ENCODE data around the gene TMEFF2. TPM values are rescaled to one million over a fixed set of nuclear protein-coding genes. Genes with fewer than 3 reads are reported as not detected.

The TMEFF2 gene
- total and polyA plus RNA-seq, 2 experiments from 2014 or later, result 0.13 TPM; not detected in 1

DNA sequence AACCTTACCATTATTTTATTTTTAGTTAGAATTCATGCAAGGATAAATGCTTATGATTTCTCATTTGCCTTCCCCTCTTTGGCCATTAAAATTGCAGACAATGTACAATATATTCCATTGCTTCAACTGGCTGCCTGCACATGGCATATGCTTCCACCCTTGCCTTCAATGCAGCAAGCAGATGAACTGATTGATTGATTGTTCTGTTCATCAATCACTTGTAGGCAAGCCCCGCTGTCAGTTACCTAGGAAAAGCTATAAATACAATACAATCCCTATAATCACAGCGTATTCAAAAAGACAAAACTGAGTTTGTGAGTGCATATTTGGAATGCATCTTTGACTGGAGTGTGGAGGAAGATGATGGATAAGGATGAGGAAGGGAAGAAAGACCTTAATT is 274.2 kb downstream of the TMEFF2 start:
- in situ Hi-C loops (cut with MboI), result no loop called here
- no peak for TF ChIP-seq EZH2phosphoT487 (IDR thresholded peaks at IDR 0.05; ENCODE audit: insufficient read depth, low read depth)
- H4K20me1 ChIP-seq (ENCODE audit: insufficient read depth), result no peaks in the 10 kb centered on the region
- WGBS, 2 experiments (ENCODE audit: low coverage in 1 of 2, low lambda C conversion rate in 2 of 2, missing lambda C conversion rate in 2 of 2), result 86 to 93% methylated on average over 2 of the region's 2 CpGs
- DNase-seq, result no peak
- no peaks in the 10 kb centered on the region for H3K36me3 ChIP-seq (ENCODE audit: low read depth)
- H3K9ac ChIP-seq, result no peak overlapping the region
- H3K9me2 ChIP-seq (ENCODE audit: insufficient read depth), result no peaks in the 10 kb centered on the region
- no peaks in the 10 kb centered on the region for H3K79me2 ChIP-seq (ENCODE audit: insufficient read depth)
- no peak overlapping the region for H2AFZ ChIP-seq
- H3K9me3 ChIP-seq (ENCODE audit: low read depth), result no peaks in the 10 kb centered on the region
- no peak overlapping the region for H3K4me3 ChIP-seq
- H3F3A ChIP-seq (ENCODE audit: insufficient read depth), result peaks cover 8% of the 10 kb centered on the region; the same call in 1 of the 2 replicates
- H3K27ac ChIP-seq, result no peak overlapping the region
- H3K27me3 ChIP-seq (replicated peaks; ENCODE audit: insufficient read depth), result no peaks in the 10 kb centered on the region
- H3K4me1 ChIP-seq (ENCODE audit: insufficient read depth), result no peaks in the 10 kb centered on the region
- no peak overlapping the region for H3K4me2 ChIP-seq (ENCODE audit: unreplicated experiment)

DNA sequence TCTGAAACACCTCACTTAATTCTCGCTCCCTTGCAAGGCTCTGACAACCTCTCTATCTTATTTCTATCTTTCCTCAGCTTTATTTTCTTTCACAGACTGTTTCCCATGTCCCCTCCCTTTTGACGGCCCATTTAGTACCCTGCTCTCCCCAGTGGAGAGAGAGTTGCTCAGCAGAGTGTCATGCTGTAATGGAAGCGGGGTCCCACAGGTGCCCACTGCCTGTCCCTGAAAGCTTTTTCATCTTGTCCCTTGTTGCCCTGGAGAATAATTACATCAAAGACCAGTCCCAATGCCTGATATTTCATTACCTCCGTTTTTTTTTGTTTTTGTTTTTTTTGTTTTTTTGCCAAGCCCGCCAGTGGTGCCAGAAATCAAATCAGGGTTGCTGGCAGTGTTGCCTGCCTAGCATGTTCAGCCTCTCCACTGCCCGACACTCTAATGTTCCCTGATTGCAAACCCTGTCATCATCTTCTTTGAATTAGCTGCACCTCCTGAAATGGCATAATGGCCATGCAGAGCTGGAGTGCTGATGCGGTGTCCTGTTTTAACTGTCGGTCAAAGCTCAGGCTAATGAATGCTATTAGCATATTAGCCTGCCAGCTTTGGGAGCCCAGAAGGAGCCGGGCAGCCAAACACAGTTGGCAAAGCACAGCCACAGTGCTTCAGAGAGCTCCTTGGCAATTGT is 276.6 kb downstream of the TMEFF2 start:
- Histone ChIP-seq H3K9ac (no peak overlapping the region), H3K4me3 (no peak overlapping the region), H3F3A (ENCODE audit: insufficient read depth) (peaks cover 8% of the 10 kb centered on the region; the same call in 1 of the 2 replicates), H3K9me2 (ENCODE audit: insufficient read depth) (no peaks in the 10 kb centered on the region; the same call in 1 of the 2 replicates), H3K4me1 (ENCODE audit: insufficient read depth) (no peaks in the 10 kb centered on the region), H2AFZ (no peak overlapping the region), H3K27me3 (replicated peaks; ENCODE audit: insufficient read depth) (no peaks in the 10 kb centered on the region), H3K79me2 (ENCODE audit: insufficient read depth) (no peaks in the 10 kb centered on the region), H3K9me3 (ENCODE audit: low read depth) (no peaks in the 10 kb centered on the region), H4K20me1 (ENCODE audit: insufficient read depth) (no peaks in the 10 kb centered on the region), H3K36me3 (ENCODE audit: low read depth) (no peaks in the 10 kb centered on the region), H3K4me2 (ENCODE audit: unreplicated experiment) (no peak overlapping the region), H3K27ac (no peak overlapping the region)
- TF ChIP-seq EZH2 (IDR thresholded peaks at IDR 0.05; ENCODE audit: insufficient read depth, poor library complexity, severe bottlenecking) (no peak), EZH2phosphoT487 (IDR thresholded peaks at IDR 0.05; ENCODE audit: insufficient read depth, low read depth) (no peak)
- 66 to 69% methylated on average over 9 of the region's 9 CpGs for WGBS, 2 experiments (ENCODE audit: low coverage in 1 of 2, low lambda C conversion rate in 2 of 2, missing lambda C conversion rate in 2 of 2)
- in situ Hi-C loops (cut with MboI), result no loop called here
- DNase-seq, result no peak

GRCh38 chr2:191917430-191917881 is 277.3 kb downstream of the TMEFF2 start:
- no peaks in the 10 kb centered on the region for H3K36me3 ChIP-seq (ENCODE audit: low read depth)
- H3K9me3 ChIP-seq (ENCODE audit: low read depth), result no peaks in the 10 kb centered on the region
- no peak overlapping the region for H3K27ac ChIP-seq
- no peaks in the 10 kb centered on the region; the same call in 1 of the 2 replicates for H3K9me2 ChIP-seq (ENCODE audit: insufficient read depth)
- H2AFZ ChIP-seq, result no peak overlapping the region
- in situ Hi-C loops (cut with MboI), result no loop called here
- 96% methylated on average over 2 of the region's 2 CpGs for WGBS, 2 experiments (ENCODE audit: low coverage in 1 of 2, low lambda C conversion rate in 2 of 2, missing lambda C conversion rate in 2 of 2)
- TF ChIP-seq EZH2 (IDR thresholded peaks at IDR 0.05; ENCODE audit: insufficient read depth, poor library complexity, severe bottlenecking) (no peak), EZH2phosphoT487 (IDR thresholded peaks at IDR 0.05; ENCODE audit: insufficient read depth, low read depth) (no peak)
- DNase-seq, result peak; percentile 11
- no peak overlapping the region for H3K4me2 ChIP-seq (ENCODE audit: unreplicated experiment)
- H3K4me1 ChIP-seq (ENCODE audit: insufficient read depth), result no peaks in the 10 kb centered on the region
- peaks cover 8% of the 10 kb centered on the region; the same call in 1 of the 2 replicates for H3F3A ChIP-seq (ENCODE audit: insufficient read depth)
- no peaks in the 10 kb centered on the region for H3K27me3 ChIP-seq (replicated peaks; ENCODE audit: insufficient read depth)
- no peak overlapping the region for H3K4me3 ChIP-seq
- no peaks in the 10 kb centered on the region for H4K20me1 ChIP-seq (ENCODE audit: insufficient read depth)
- no peak overlapping the region for H3K9ac ChIP-seq
- no peaks in the 10 kb centered on the region for H3K79me2 ChIP-seq (ENCODE audit: insufficient read depth)

- no peak overlapping the region for H3K4me2 ChIP-seq (ENCODE audit: unreplicated experiment)
- no peak overlapping the region for H2AFZ ChIP-seq
- H3K4me1 ChIP-seq (ENCODE audit: insufficient read depth), result no peaks in the 10 kb centered on the region
- H3K4me3 ChIP-seq, result no peak overlapping the region
- TF ChIP-seq EZH2phosphoT487 (IDR thresholded peaks at IDR 0.05; ENCODE audit: insufficient read depth, low read depth) (no peak), EZH2 (IDR thresholded peaks at IDR 0.05; ENCODE audit: insufficient read depth, poor library complexity, severe bottlenecking) (no peak)
- in situ Hi-C loops (cut with MboI), result no loop called here
- DNase-seq, result peak; percentile 34
- no peaks in the 10 kb centered on the region for H3K27me3 ChIP-seq (replicated peaks; ENCODE audit: insufficient read depth)
- H3K9me2 ChIP-seq (ENCODE audit: insufficient read depth), result no peaks in the 10 kb centered on the region; the same call in 1 of the 2 replicates
- no peaks in the 10 kb centered on the region for H3K9me3 ChIP-seq (ENCODE audit: low read depth)
- WGBS, 2 experiments (ENCODE audit: low coverage in 1 of 2, low lambda C conversion rate in 2 of 2, missing lambda C conversion rate in 2 of 2), result 3 to 12% methylated on average over 1 of the region's 1 CpG
- H3K27ac ChIP-seq, result no peak overlapping the region
- no peaks in the 10 kb centered on the region for H3K79me2 ChIP-seq (ENCODE audit: insufficient read depth)
- peaks cover 8% of the 10 kb centered on the region; the same call in 1 of the 2 replicates for H3F3A ChIP-seq (ENCODE audit: insufficient read depth)
- H3K36me3 ChIP-seq (ENCODE audit: low read depth), result no peaks in the 10 kb centered on the region
- no peaks in the 10 kb centered on the region for H4K20me1 ChIP-seq (ENCODE audit: insufficient read depth)
- H3K9ac ChIP-seq, result no peak overlapping the region
Measured at GRCh38 chr2:191916826-191917225, 277.9 kb downstream of the TMEFF2 start.

Data from GM23248 (cell line).